Esophagus mucosa (tissue), 1 donor: ENCODE results near the gene LSP1. TPM values are rescaled to one million over a fixed set of nuclear protein-coding genes. Genes with fewer than 3 reads are reported as not detected.
"Not testable (repeated sequence)": the region's sequence is repeated elsewhere in the genome, so short reads cannot be mapped to it uniquely, and the experiment has no call there.

Source experiments
- ATAC-seq: fragments of 200-7000 bp; cut with Tn5 transposase; one replicate; pipeline ENCODE4 v1.9.1; 2020
- total RNA-seq: library from RNA; stranded (reverse); gene quantifications from one replicate; pipeline ENCODE4 v1.2.4, GENCODE V29; 2023
- donor health status: DM: yes; HTN: yes; CAD: no.

LSP1 gene, protein sequence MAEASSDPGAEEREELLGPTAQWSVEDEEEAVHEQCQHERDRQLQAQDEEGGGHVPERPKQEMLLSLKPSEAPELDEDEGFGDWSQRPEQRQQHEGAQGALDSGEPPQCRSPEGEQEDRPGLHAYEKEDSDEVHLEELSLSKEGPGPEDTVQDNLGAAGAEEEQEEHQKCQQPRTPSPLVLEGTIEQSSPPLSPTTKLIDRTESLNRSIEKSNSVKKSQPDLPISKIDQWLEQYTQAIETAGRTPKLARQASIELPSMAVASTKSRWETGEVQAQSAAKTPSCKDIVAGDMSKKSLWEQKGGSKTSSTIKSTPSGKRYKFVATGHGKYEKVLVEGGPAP
- total RNA-seq, result 18.8 TPM

DNA sequence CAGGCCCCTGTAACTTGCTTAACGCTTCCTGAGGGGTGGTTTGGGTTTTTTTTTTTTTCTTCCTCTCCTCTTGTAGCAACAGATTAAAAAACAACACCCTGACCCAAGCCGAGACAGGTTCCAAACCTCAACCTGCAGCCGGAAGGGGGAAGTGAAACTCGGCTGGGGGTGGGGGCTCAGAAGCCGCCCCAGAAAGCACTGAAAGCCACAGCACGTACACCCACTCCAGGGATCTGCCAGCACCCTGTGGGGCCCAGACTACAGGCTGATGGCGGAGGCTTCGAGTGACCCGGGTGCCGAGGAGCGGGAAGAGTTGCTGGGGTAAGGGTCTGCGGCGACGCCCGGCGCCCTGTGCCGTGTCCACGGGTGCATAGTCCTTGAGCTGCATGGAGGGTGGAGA is at the start of gene LSP1:
LSP1 (plus strand) TSS at position 208 of the 400 bp plus-strand sequence; CDS start at position 269, 61 bp downstream.
- ATAC-seq, result peak; percentile 42

DNA sequence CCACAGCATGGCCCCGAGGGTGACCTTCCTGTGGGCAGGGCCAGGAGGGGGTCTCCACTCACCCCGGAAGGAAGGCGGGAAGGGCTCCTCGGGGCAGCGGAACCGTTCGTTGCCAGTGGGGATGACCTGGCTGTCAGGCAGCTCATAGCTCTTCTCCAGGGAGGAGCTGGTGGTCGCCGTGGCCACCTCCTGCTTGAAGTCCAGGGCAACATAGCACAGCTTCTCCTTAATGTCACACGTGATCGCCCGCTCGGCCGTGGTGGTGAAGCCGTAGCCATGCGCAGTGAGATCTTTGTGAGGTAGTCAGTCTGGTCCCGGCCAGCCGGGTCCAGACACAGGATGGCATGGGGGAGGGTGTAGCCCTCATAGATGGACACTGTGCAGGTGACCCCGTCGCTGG is 49.6 kb upstream of the LSP1 start:
- peak; percentile 38 for ATAC-seq

- not testable (repeated sequence) for ATAC-seq
Observed at GRCh38 chr11:1803835-1804519, 48.9 kb upstream of the LSP1 start.

GRCh38 chr11:1805525-1805924 is 47.4 kb upstream of the LSP1 start:
- no peak for ATAC-seq

DNA sequence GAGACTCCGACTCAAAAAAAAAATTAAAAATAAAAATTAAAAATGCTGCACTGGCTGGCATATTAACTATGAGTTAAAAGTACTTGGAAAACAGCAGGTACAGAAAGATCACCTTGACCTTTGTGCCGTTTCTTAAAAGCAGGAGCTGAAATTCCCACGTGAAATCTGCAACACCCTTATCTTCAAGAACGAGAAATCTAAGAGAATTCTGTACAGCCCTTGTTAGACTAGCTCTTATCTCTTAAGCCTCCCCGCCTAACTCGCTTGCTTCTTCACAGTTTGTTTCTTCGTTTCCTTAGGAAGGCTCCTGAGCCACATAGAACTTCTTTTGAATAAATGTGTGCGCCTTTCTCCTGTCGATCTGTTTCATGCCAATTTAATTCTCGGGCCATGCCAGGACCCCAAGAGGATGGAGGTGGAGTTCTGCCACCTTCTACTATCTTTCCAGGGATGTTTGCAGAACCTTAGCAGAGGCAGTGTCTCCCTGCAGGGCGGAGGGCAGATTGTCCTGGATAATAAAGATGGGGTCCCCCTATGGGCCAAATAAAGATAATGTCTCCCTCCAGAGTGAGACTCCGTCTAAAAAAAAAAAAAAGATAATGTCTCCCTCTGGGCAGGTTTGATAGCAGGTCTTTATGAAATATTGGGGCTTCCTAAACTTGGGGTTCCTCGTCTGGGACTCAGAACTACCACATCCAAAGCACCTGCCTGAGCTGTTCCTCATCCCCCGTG is 45.5 kb upstream of the LSP1 start:
- ATAC-seq, result no peak

- no peak for ATAC-seq
Observed at GRCh38 chr11:1810761-1811160, 42.1 kb upstream of the LSP1 start.

- ATAC-seq, result no peak
Observed at GRCh38 chr11:1812274-1812673, 40.6 kb upstream of the LSP1 start.

DNA sequence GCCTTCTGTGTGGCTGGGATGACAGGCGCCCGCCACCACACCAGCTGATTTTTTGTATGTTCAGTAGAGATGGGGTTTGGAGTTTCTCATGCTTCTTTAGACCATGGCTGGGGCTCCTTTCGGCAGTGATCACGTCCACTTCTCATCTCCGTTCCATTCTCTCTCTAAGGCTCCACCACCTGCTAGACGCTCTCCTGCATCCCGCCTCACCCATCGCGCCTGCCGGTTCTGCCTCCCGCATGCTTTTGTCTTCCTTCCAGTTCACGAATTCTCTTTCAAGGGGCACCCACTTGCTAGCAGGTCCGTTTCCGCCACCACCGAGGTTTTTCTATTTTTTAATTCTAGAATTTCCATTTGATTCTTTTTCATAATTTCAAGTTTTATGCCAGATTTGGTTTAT is 40.1 kb upstream of the LSP1 start:
- ATAC-seq, result no peak

- ATAC-seq, result not testable (repeated sequence)
Observed at GRCh38 chr11:1813356-1813755, 39.5 kb upstream of the LSP1 start.

- ATAC-seq, result no peak
Observed at GRCh38 chr11:1814691-1815090, 38.2 kb upstream of the LSP1 start.

GRCh38 chr11:1815311-1815710 is 37.6 kb upstream of the LSP1 start:
- ATAC-seq, result no peak

DNA sequence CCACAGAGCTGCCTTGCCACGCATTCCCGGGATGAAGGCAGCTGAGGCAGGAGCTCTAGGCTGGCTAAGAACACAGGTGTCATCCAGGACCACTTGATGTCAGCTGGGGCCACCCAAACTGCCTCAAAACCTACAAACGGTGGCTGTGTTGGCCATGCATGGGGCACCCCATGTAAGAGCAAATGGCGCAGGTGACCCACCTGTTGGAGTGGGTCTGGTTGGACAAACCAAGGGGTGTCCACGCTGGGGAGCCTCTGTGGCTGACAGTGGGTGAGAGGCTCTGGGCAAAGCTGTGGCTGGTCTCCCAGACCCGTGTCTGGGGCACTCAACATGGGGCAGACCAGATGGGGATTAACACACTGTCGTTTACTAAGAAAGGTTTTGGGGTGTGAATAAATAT is 37.1 kb upstream of the LSP1 start:
- ATAC-seq, result no peak

- no peak for ATAC-seq
Observed at GRCh38 chr11:1817000-1817399, 35.9 kb upstream of the LSP1 start.

DNA sequence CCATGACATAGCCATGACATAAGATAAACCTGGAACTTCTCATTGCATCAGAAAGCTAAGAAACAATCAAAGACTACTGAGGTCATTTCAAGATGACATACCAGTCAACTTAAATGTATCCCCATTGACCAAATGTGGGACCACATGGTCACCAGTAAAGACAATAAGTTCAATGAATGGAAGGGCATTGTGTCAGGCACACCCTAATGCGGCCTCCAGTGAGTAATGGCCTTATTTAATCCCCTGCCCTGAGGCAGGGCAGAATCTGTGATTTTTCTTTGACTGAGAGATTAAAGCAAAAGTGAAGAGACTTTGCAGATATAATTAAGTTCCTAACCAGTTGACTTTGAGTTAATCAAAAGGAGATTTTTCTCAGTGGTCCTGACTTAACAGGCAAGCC is 35.4 kb upstream of the LSP1 start:
- ATAC-seq, result peak; percentile 75

DNA sequence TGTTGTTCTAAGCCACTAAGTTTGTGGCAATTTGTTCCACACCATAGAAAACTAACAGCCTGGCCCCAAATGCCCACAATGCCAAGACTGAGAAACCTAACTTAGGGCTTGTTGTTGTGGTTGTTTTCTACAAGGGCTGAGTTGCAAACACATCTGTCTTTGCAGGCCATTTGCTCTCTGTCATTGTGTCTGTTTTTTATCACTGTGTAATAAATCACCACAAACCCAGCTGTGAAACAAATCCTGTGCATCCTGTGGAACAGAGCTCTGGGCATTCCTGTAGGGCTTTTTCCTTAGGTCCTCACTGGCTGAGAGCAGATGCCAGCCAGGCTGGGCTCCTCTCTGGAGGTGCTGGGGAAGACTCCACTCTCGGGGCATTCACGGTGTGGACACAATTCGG is 33.8 kb upstream of the LSP1 start:
- ATAC-seq, result no peak

- ATAC-seq, result peak; percentile 84
Observed at GRCh38 chr11:1820463-1821325, 32.2 kb upstream of the LSP1 start.

- no peak for ATAC-seq
Observed at GRCh38 chr11:1821562-1821961, 31.3 kb upstream of the LSP1 start.

DNA sequence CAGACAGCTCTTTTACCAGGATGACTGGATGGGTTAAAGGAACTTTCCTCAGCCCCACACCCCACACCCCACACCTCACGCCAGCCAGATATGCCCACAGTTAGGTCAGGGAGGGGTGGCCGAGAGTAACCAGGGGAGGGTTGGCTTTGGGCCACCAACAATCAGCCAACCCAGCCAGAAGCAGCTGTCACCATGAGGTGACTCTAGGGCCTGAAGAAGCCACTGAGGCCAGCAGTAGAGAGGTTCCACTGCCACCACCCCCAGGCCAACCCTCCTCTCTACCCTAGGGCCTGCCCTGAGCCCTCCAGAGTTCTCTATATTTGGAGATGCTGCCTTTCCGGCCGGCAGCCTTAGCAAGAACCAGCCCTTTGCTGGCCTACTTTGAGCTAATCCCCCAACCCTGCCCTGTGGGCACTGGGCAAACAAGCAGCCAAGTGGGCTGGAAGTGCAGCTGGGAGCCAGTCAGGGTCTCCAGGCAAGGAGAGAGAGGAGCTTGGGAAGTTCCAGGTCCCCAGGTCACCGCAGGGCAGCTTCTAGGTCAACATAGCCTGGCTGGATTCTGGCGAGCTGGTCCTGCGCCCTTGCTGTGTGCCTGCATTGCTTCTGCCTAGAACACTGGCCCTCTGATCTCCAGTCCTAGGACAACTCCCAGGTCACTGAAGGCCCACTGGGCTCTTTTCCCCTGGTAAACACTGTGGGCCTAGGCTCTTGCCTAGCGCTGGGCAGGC is 30.1 kb upstream of the LSP1 start:
- ATAC-seq, result no peak

DNA sequence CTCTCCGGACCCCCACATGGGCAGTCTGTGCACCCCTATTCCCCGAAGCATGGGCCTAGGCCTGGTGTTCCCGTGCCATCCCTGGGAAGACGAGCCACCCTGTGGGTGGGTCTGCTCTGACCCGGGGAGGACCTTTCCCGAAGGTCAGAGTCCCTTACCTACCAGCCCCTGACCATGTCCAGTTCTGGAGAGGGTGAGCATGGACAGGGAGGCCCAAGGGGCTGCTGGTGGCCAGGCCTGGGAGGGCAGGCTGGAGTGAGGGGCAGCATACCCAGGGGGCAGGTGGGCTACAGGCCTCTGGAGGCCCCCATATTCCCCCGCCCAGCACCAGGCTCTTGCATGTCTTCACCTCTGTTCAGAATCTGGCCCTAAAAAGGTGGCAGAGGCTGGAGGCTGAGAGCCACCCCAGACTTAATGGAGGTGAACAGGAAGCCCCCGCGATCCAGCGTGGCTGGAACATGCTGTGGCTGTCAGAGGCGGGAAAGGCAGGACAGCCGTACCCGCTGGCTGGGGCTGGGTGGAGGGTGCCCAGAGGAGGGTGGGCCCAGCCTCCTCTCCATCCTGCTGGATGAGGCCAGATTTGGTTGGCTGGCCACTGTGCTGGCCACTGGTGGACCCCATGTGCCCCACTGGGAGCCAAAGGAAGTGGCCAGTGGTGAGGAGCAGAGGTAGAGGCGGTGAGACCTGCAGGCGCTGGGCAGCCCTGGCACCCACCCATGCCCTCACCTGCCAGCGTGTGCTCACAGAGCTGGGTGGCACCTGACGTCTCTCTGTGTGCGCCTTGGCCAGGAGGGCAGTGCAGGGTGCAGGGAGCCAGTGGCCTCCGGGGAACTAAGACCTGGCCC is 29.3 kb upstream of the LSP1 start:
- ATAC-seq, result no peak

DNA sequence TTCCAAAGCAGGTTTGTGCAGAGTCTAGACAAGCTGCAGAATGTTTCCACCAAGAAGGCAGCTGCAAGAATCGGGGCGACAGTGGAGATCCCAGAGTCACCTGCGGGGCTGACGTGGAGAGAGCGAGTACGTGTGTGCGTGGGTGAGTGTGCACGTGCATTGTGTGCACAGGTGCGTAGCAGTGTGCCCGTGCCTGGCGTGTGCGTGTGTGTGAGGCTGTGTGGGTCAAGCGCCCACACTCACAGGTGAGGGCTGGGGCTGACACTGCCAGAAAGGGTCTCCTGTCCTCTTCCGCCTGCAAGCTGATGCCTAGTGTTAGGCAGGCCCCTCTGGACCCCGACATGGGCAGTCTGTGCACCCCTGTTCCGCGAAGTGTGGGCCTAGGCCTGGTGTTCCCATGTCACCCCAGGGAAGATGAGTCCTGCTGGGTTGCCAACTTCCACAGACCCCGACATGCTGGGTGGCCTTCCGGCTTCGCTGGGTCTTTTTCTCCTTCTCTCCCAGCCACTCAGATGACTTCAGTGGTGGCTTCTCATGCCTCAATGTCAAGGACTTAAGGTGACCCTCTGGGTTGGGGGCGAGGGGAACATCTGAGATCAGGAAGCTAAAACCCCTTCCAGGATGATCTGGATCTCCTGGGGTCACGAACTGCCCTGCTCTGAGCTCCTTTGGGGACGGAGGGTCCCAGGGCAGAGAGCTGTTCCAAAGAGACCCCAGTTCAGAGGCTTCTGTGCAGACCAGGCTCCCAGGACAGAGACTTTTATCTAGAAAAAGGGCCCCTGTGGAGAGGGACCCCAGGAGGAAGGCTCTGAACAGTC is 28.5 kb upstream of the LSP1 start:
- no peak for ATAC-seq
